Caco-2 (cell line): ENCODE data around the gene ACY1. TPM values are rescaled to one million over a fixed set of nuclear protein-coding genes. Genes with fewer than 3 reads are reported as not detected.

Source experiments
- BruUV-seq: library from RNA; stranded (reverse); fragments of 400-500 nt; replicated peaks from 2 replicates; lab custom pipeline; 2021; lab: Mats Ljungman, UMichigan
- CTCF ChIA-PET: fragments of 300-600 bp; sonication (Branson Sonifier 250); formaldehyde crosslinking; loops from one replicate; lab custom pipeline; 2022; ENCODE audit warnings: antibody characterized with exemption; lab: Charles Lee
- POLR2A ChIA-PET: fragments of 300-600 bp; sonication (Branson Sonifier 250); formaldehyde crosslinking; loops from one replicate; lab custom pipeline; 2022; ENCODE audit warnings: antibody characterized with exemption; lab: Charles Lee
- DNase-seq, 2 experiments: peaks; one replicate each; pipeline versions ENCODE4 v3.0.0 to v3.0.0-alpha.2; 2020 to 2022
- H3K27me3 ChIP-seq: replicated peaks from 2 replicates; pipeline ENCODE4 v1.6.0; 2011; ENCODE audit warnings: low read length; ENCODE audit not compliant: control insufficient read depth, insufficient read depth
- H3K36me3 ChIP-seq: 2 replicates; pipeline ENCODE4 v1.5.1; 2011; ENCODE audit warnings: low read length; ENCODE audit not compliant: control insufficient read depth, insufficient read depth
- H3K4me1 ChIP-seq: fragments of 250-450 bp; sonication (Bioruptor Pico); 2 replicates; pipeline ENCODE4 v1.5.1; 2020; ENCODE audit warnings: mild to moderate bottlenecking
- H3K4me3 ChIP-seq: 2 replicates; pipeline ENCODE4 v1.5.1; 2011; ENCODE audit warnings: low read depth, mild to moderate bottlenecking, control low read depth, low read length
- H3K9me3 ChIP-seq: fragments of 250-450 bp; sonication (Bioruptor Pico); 2 replicates; pipeline ENCODE4 v1.5.1; 2020; ENCODE audit warnings: mild to moderate bottlenecking, moderate library complexity
- H3K27ac Mint-ChIP-seq: one replicate; pipeline ENCODE4 v1.8.0; 2022; ENCODE audit warnings: mixed read lengths; ENCODE audit not compliant: unreplicated experiment
- H3K27me3 Mint-ChIP-seq: one replicate; pipeline ENCODE4 v1.8.0; 2022; ENCODE audit warnings: mixed read lengths; ENCODE audit not compliant: insufficient read depth, unreplicated experiment
- H3K36me3 Mint-ChIP-seq: one replicate; pipeline ENCODE4 v1.8.0; 2022; ENCODE audit warnings: mild to moderate bottlenecking, mixed read lengths; ENCODE audit not compliant: insufficient read depth, unreplicated experiment
- H3K4me1 Mint-ChIP-seq: one replicate; pipeline ENCODE4 v1.8.0; 2022; ENCODE audit warnings: low read depth, mixed read lengths; ENCODE audit not compliant: unreplicated experiment
- H3K4me3 Mint-ChIP-seq: one replicate; pipeline ENCODE4 v1.8.0; 2022; ENCODE audit warnings: mild to moderate bottlenecking, moderate library complexity, mixed read lengths; ENCODE audit not compliant: unreplicated experiment
- H3K9me3 Mint-ChIP-seq: one replicate; pipeline ENCODE4 v1.8.0; 2022; ENCODE audit warnings: mixed read lengths; ENCODE audit not compliant: unreplicated experiment
- CTCF ChIP-seq, 2 experiments: fragments of 200-600 bp in 1 of 2; IDR thresholded peaks; 1 replicate in 1 of 2; 2 replicates in 1 of 2; pipeline versions ENCODE4 v1.5.1 to v1.8.0; 2011 to 2022; ENCODE audit warnings: antibody characterized with exemption in 1 of 2, control low read depth in 1 of 2, inconsistent platforms in 1 of 2, low read depth in 1 of 2, low read length in 1 of 2, mild to moderate bottlenecking in 1 of 2, moderate library complexity in 1 of 2; ENCODE audit not compliant: insufficient read depth in 1 of 2, severe bottlenecking in 1 of 2, unreplicated experiment in 1 of 2
- intact Hi-C: fragments of 100-400 bp; cut with micrococcal nuclease; formaldehyde crosslinking; loops from one replicate; pipeline ENCODE4 v1.10.0; 2022; ENCODE audit not compliant: unreplicated experiment
- total RNA-seq: library from RNA; stranded (reverse); gene quantifications from 2 replicates; pipeline ENCODE4 v1.2.3, GENCODE V29; 2022

Gene ACY1
- total RNA-seq, 1 experiment from 2014 or later = 62.4 TPM

- H3K9me3 ChIP-seq = no peaks in the 10 kb centered on the region
- no peaks in the 10 kb centered on the region for H3K36me3 Mint-ChIP-seq
- no peaks in the 10 kb centered on the region for H3K4me1 Mint-ChIP-seq
- peaks cover 7% of the 10 kb centered on the region for H3K4me1 ChIP-seq
- H3K27ac Mint-ChIP-seq = no peak overlapping the region
- ChIA-PET CTCF (no interaction called here), POLR2A (no interaction called here)
- no TSS peak for BruUV-seq
- no peak overlapping the region for H3K4me3 ChIP-seq
- H3K27me3 Mint-ChIP-seq = peaks cover 2% of the 10 kb centered on the region
- no peak for TF ChIP-seq CTCF (IDR thresholded peaks at IDR 0.05; ENCODE audit: insufficient read depth in 1 of 2, low read depth in 1 of 2, low read length in 1 of 2, severe bottlenecking in 1 of 2, unreplicated experiment in 1 of 2)
- DNase-seq = no peak
- H3K4me3 Mint-ChIP-seq = no peak overlapping the region
- H3K36me3 ChIP-seq = no peaks in the 10 kb centered on the region
- no peaks in the 10 kb centered on the region for H3K9me3 Mint-ChIP-seq
- H3K27me3 ChIP-seq = no peaks in the 10 kb centered on the region
- intact Hi-C loops = no loop called here
Observed at GRCh38 chr3:51947215-51947900, 36.0 kb upstream of the ACY1 start.

GRCh38 chr3:51948016-51948580 is 35.2 kb upstream of the ACY1 start:
- no TSS peak for BruUV-seq
- POLR2A ChIA-PET = no interaction called here

GRCh38 chr3:51949121-51949520 is 34.2 kb upstream of the ACY1 start:
- Mint-ChIP-seq H3K4me1 (no peaks in the 10 kb centered on the region), H3K27me3 (peaks cover 2% of the 10 kb centered on the region), H3K9me3 (no peaks in the 10 kb centered on the region), H3K36me3 (no peaks in the 10 kb centered on the region), H3K27ac (no peak overlapping the region), H3K4me3 (no peak overlapping the region)
- TF ChIP-seq CTCF (IDR thresholded peaks at IDR 0.05; ENCODE audit: insufficient read depth in 1 of 2, low read depth in 1 of 2, low read length in 1 of 2, severe bottlenecking in 1 of 2, unreplicated experiment in 1 of 2) = no peak
- no peaks in the 10 kb centered on the region for H3K9me3 ChIP-seq
- H3K4me1 ChIP-seq = no peaks in the 10 kb centered on the region
- no TSS peak for BruUV-seq
- CTCF ChIA-PET = no interaction called here
- no peaks in the 10 kb centered on the region for H3K36me3 ChIP-seq
- intact Hi-C loops = no loop called here
- DNase-seq = no peak
- POLR2A ChIA-PET = no interaction called here
- H3K4me3 ChIP-seq = no peak overlapping the region
- no peaks in the 10 kb centered on the region for H3K27me3 ChIP-seq

More at GRCh38 chr3:51948016-51948580, 35.2 kb upstream of the ACY1 start:
- CTCF ChIA-PET = no interaction called here
- H3K9me3 Mint-ChIP-seq = no peaks in the 10 kb centered on the region
- Histone ChIP-seq H3K27me3 (no peaks in the 10 kb centered on the region), H3K9me3 (no peaks in the 10 kb centered on the region), H3K4me1 (no peaks in the 10 kb centered on the region; the same call in 1 of the 2 replicates), H3K36me3 (no peaks in the 10 kb centered on the region), H3K4me3 (no peak overlapping the region)
- no peaks in the 10 kb centered on the region for H3K36me3 Mint-ChIP-seq
- no peak for TF ChIP-seq CTCF (IDR thresholded peaks at IDR 0.05; ENCODE audit: insufficient read depth in 1 of 2, low read depth in 1 of 2, low read length in 1 of 2, severe bottlenecking in 1 of 2, unreplicated experiment in 1 of 2)
- no peak overlapping the region for H3K27ac Mint-ChIP-seq
- no peaks in the 10 kb centered on the region for H3K4me1 Mint-ChIP-seq
- DNase-seq = peak in 1 of 2 experiments; percentile 29
- peaks cover 2% of the 10 kb centered on the region for H3K27me3 Mint-ChIP-seq
- H3K4me3 Mint-ChIP-seq = no peak overlapping the region
- intact Hi-C loops = no loop called here
